ENCODE data around the gene DNASE1L1.
A peak's percentile ranks its signal among the peaks of the same experiment; 100 is the strongest.

DNASE1L1 gene

GRCh38 chrX:154440623-154441357 is 31.7 kb upstream of the DNASE1L1 start:
- Mint-ChIP-seq H3K27ac (no peak overlapping the region), H3K4me1 (peaks cover 26% of the 10 kb centered on the region), H3K27me3 (no peaks in the 10 kb centered on the region), H3K9me3 (no peaks in the 10 kb centered on the region), H3K36me3 (no peaks in the 10 kb centered on the region), H3K4me3 (no peak overlapping the region)

- Mint-ChIP-seq H3K36me3 (no peaks in the 10 kb centered on the region), H3K9me3 (no peaks in the 10 kb centered on the region), H3K27ac (no peak overlapping the region), H3K27me3 (no peaks in the 10 kb centered on the region), H3K4me3 (no peak overlapping the region), H3K4me1 (peaks cover 26% of the 10 kb centered on the region)
These were observed 30.8 kb upstream of the DNASE1L1 start for GRCh38 chrX:154439841-154440240.

- Mint-ChIP-seq H3K9me3 (no peaks in the 10 kb centered on the region), H3K4me3 (peak overlapping the region; percentile 86), H3K27ac (peak overlapping the region; percentile 84), H3K27me3 (no peaks in the 10 kb centered on the region), H3K36me3 (no peaks in the 10 kb centered on the region), H3K4me1 (peaks cover 22% of the 10 kb centered on the region)
These were observed 29.2 kb upstream of the DNASE1L1 start for GRCh38 chrX:154437971-154438893.

GRCh38 chrX:154436983-154437752 is 28.1 kb upstream of the DNASE1L1 start, which contains the start of gene GDI1:
TSS of gene GDI1 (plus strand) at chrX:154437154. CDS start at chrX:154437255, 101 bp downstream.
- Mint-ChIP-seq H3K36me3 (no peaks in the 10 kb centered on the region), H3K27me3 (no peaks in the 10 kb centered on the region), H3K4me1 (peaks cover 20% of the 10 kb centered on the region), H3K4me3 (peak within 1 kb of the TSS; percentile 86), H3K27ac (peak within 1 kb of the TSS; percentile 89), H3K9me3 (no peaks in the 10 kb centered on the region)

- no peaks in the 10 kb centered on the region for H3K36me3 Mint-ChIP-seq
- peak overlapping the region; percentile 89 for H3K27ac Mint-ChIP-seq
These were observed 27.4 kb upstream of the DNASE1L1 start for GRCh38 chrX:154436374-154436982.

GRCh38 chrX:154435171-154435733 is 26.2 kb upstream of the DNASE1L1 start:
- Mint-ChIP-seq H3K27ac (no peak overlapping the region), H3K36me3 (no peaks in the 10 kb centered on the region), H3K4me3 (no peak overlapping the region), H3K9me3 (no peaks in the 10 kb centered on the region), H3K4me1 (peaks cover 19% of the 10 kb centered on the region), H3K27me3 (no peaks in the 10 kb centered on the region)

More at GRCh38 chrX:154436374-154436982, 27.4 kb upstream of the DNASE1L1 start:
- no peaks in the 10 kb centered on the region for H3K27me3 Mint-ChIP-seq
- H3K9me3 Mint-ChIP-seq = no peaks in the 10 kb centered on the region
- H3K4me1 Mint-ChIP-seq = peaks cover 14% of the 10 kb centered on the region
- peak overlapping the region; percentile 81 for H3K4me3 Mint-ChIP-seq

- H3K9me3 Mint-ChIP-seq = no peaks in the 10 kb centered on the region
- H3K4me1 Mint-ChIP-seq = peaks cover 21% of the 10 kb centered on the region
- H3K4me3 Mint-ChIP-seq = no peak overlapping the region
- H3K27ac Mint-ChIP-seq = no peak overlapping the region
- H3K27me3 Mint-ChIP-seq = no peaks in the 10 kb centered on the region
- H3K36me3 Mint-ChIP-seq = no peaks in the 10 kb centered on the region
These were observed 25.5 kb upstream of the DNASE1L1 start for GRCh38 chrX:154434394-154435168.

GRCh38 chrX:154433605-154434004 is 24.6 kb upstream of the DNASE1L1 start:
- no peaks in the 10 kb centered on the region for H3K9me3 Mint-ChIP-seq
- no peaks in the 10 kb centered on the region for H3K27me3 Mint-ChIP-seq
- no peaks in the 10 kb centered on the region for H3K36me3 Mint-ChIP-seq
- H3K4me1 Mint-ChIP-seq = peaks cover 24% of the 10 kb centered on the region
- H3K4me3 Mint-ChIP-seq = no peak overlapping the region
- peak overlapping the region; percentile 41 for H3K27ac Mint-ChIP-seq

- no peak overlapping the region for H3K27ac Mint-ChIP-seq
These were observed 23.2 kb upstream of the DNASE1L1 start for GRCh38 chrX:154432210-154432609.

GRCh38 chrX:154431341-154431740 is 22.3 kb upstream of the DNASE1L1 start:
- H3K9me3 Mint-ChIP-seq = no peaks in the 10 kb centered on the region
- H3K4me1 Mint-ChIP-seq = peaks cover 18% of the 10 kb centered on the region
- no peaks in the 10 kb centered on the region for H3K36me3 Mint-ChIP-seq
- H3K27me3 Mint-ChIP-seq = no peaks in the 10 kb centered on the region
- H3K27ac Mint-ChIP-seq = no peak overlapping the region
- no peak overlapping the region for H3K4me3 Mint-ChIP-seq

More at GRCh38 chrX:154432210-154432609, 23.2 kb upstream of the DNASE1L1 start:
- no peak overlapping the region for H3K4me3 Mint-ChIP-seq
- no peaks in the 10 kb centered on the region for H3K27me3 Mint-ChIP-seq
- no peaks in the 10 kb centered on the region for H3K36me3 Mint-ChIP-seq
- H3K4me1 Mint-ChIP-seq = peaks cover 19% of the 10 kb centered on the region
- no peaks in the 10 kb centered on the region for H3K9me3 Mint-ChIP-seq

GRCh38 chrX:154430916-154431315 is 21.9 kb upstream of the DNASE1L1 start:
- no peaks in the 10 kb centered on the region for H3K27me3 Mint-ChIP-seq
- peaks cover 14% of the 10 kb centered on the region for H3K4me1 Mint-ChIP-seq
- H3K4me3 Mint-ChIP-seq = no peak overlapping the region
- no peaks in the 10 kb centered on the region for H3K9me3 Mint-ChIP-seq
- H3K27ac Mint-ChIP-seq = no peak overlapping the region
- no peaks in the 10 kb centered on the region for H3K36me3 Mint-ChIP-seq

- peaks cover 14% of the 10 kb centered on the region for H3K4me1 Mint-ChIP-seq
- H3K4me3 Mint-ChIP-seq = peak overlapping the region; percentile 23
- no peaks in the 10 kb centered on the region for H3K9me3 Mint-ChIP-seq
- no peaks in the 10 kb centered on the region for H3K27me3 Mint-ChIP-seq
- H3K36me3 Mint-ChIP-seq = no peaks in the 10 kb centered on the region
- no peak overlapping the region for H3K27ac Mint-ChIP-seq
These were observed 21.4 kb upstream of the DNASE1L1 start for GRCh38 chrX:154430479-154430878.

GRCh38 chrX:154429711-154430110 is 20.7 kb upstream of the DNASE1L1 start:
- Mint-ChIP-seq H3K4me3 (peak overlapping the region; percentile 81), H3K4me1 (peaks cover 14% of the 10 kb centered on the region), H3K36me3 (no peaks in the 10 kb centered on the region), H3K27me3 (no peaks in the 10 kb centered on the region), H3K27ac (peak overlapping the region; percentile 72), H3K9me3 (no peaks in the 10 kb centered on the region)

Measured in activated naive CD4-positive, alpha-beta T cell treated with anti-CD3 and anti-CD28 coated beads, Interleukin-2, amount 50 U/mL, for 24 hours (primary cell).